WTC11 (cell line): ENCODE measurements around the gene SUCLG2. TPM values are rescaled to one million over a fixed set of nuclear protein-coding genes. Genes with fewer than 3 reads are reported as not detected.

Source experiments
- ATAC-seq: fragments of 200-7000 bp; cut with Tn5 transposase; 2 replicates; pipeline ENCODE4 v1.10.0; 2021; ENCODE audit warnings: mild to moderate bottlenecking, moderate library complexity
- CTCF ChIA-PET: fragments of 300-600 bp; sonication (Branson Sonifier 250); formaldehyde crosslinking; loops from one replicate; lab custom pipeline; 2021; ENCODE audit warnings: antibody characterized with exemption; lab: Charles Lee
- POLR2A ChIA-PET: fragments of 350-600 bp; sonication (Branson Sonifier 250); formaldehyde crosslinking; loops from one replicate; lab custom pipeline; 2021; ENCODE audit warnings: antibody characterized with exemption; lab: Charles Lee
- DNase-seq: peaks from one replicate; pipeline ENCODE4 v3.0.0; 2021; ENCODE audit warnings: low spot score
- H3K27ac Mint-ChIP-seq: 2 replicates; pipeline ENCODE4 v1.8.0; 2021; ENCODE audit warnings: mixed read lengths
- H3K27me3 Mint-ChIP-seq: 2 replicates; pipeline ENCODE4 v1.8.0; 2021; ENCODE audit warnings: low read depth, mild to moderate bottlenecking, moderate library complexity, mixed read lengths
- H3K36me3 Mint-ChIP-seq: 2 replicates; pipeline ENCODE4 v1.8.0; 2021; ENCODE audit warnings: mixed read lengths
- H3K4me1 Mint-ChIP-seq: 2 replicates; pipeline ENCODE4 v1.8.0; 2022; ENCODE audit warnings: mixed read lengths
- H3K4me3 Mint-ChIP-seq: 2 replicates; pipeline ENCODE4 v1.8.0; 2021; ENCODE audit warnings: mild to moderate bottlenecking, moderate library complexity, mixed read lengths
- H3K9me3 Mint-ChIP-seq: 2 replicates; pipeline ENCODE4 v1.8.0; 2021; ENCODE audit warnings: mixed read lengths
- ATF2 ChIP-seq: sonication (generic); formaldehyde crosslinking; IDR thresholded peaks from 2 replicates; pipeline ENCODE4 v1.8.1; 2022; ENCODE audit warnings: low read depth, missing genetic modification reagents, borderline replicate concordance
- ATF3 ChIP-seq: sonication (generic); formaldehyde crosslinking; conservative IDR thresholded peaks from 2 replicates; pipeline ENCODE4 v1.8.1; 2022; ENCODE audit warnings: mild to moderate bottlenecking, missing genetic modification reagents
- E2F4 ChIP-seq: sonication (generic); formaldehyde crosslinking; IDR thresholded peaks from 2 replicates; pipeline ENCODE4 v1.8.1; 2022; ENCODE audit warnings: low read depth, mild to moderate bottlenecking, moderate library complexity, missing genetic modification reagents, borderline replicate concordance
- ERG ChIP-seq: fragments of 250-450 bp; sonication (Bioruptor Pico); IDR thresholded peaks from 2 replicates; pipeline ENCODE4 v1.8.0; 2021; ENCODE audit warnings: mild to moderate bottlenecking
- FOXP4 ChIP-seq: sonication (generic); formaldehyde crosslinking; IDR thresholded peaks from 2 replicates; pipeline ENCODE4 v1.8.0; 2022; ENCODE audit warnings: mild to moderate bottlenecking, missing genetic modification reagents
- GRHL2 ChIP-seq: fragments of 250-450 bp; sonication (Bioruptor Pico); IDR thresholded peaks from 2 replicates; pipeline ENCODE4 v1.8.0; 2022; ENCODE audit warnings: mild to moderate bottlenecking, moderate library complexity; ENCODE audit not compliant: insufficient replicate concordance, severe bottlenecking
- KAT7 ChIP-seq: sonication (generic); formaldehyde crosslinking; IDR thresholded peaks from 2 replicates; pipeline ENCODE4 v1.8.1; 2023; ENCODE audit warnings: missing genetic modification reagents, mild to moderate bottlenecking, borderline replicate concordance
- PRDM15 ChIP-seq: sonication (generic); formaldehyde crosslinking; IDR thresholded peaks from 2 replicates; pipeline ENCODE4 v1.8.0; 2022; ENCODE audit warnings: missing genetic modification reagents
- TCF7 ChIP-seq: sonication (generic); formaldehyde crosslinking; IDR thresholded peaks from 2 replicates; pipeline ENCODE4 v1.8.0; 2022; ENCODE audit warnings: mild to moderate bottlenecking, low read depth, missing genetic modification reagents, moderate library complexity
- ZNF219 ChIP-seq: sonication (generic); formaldehyde crosslinking; IDR thresholded peaks from 2 replicates; pipeline ENCODE4 v1.8.0; 2023; ENCODE audit warnings: missing genetic modification reagents, mild to moderate bottlenecking, borderline replicate concordance
- ZNF232 ChIP-seq: sonication (generic); formaldehyde crosslinking; IDR thresholded peaks from 2 replicates; pipeline ENCODE4 v1.8.0; 2022; ENCODE audit warnings: mild to moderate bottlenecking, missing genetic modification reagents
- ZNF396 ChIP-seq: fragments of 250-450 bp; sonication (Bioruptor Pico); IDR thresholded peaks from 2 replicates; pipeline ENCODE4 v1.8.0; 2021; ENCODE audit warnings: mild to moderate bottlenecking, moderate library complexity, borderline replicate concordance
- ZNF512 ChIP-seq: sonication (generic); formaldehyde crosslinking; IDR thresholded peaks from 2 replicates; pipeline ENCODE4 v1.8.1; 2022; ENCODE audit warnings: missing genetic modification reagents, borderline replicate concordance
- ZNF532 ChIP-seq: fragments of 250-450 bp; sonication (Bioruptor Pico); IDR thresholded peaks from 2 replicates; pipeline ENCODE4 v1.9.0; 2021; ENCODE audit warnings: mild to moderate bottlenecking, borderline replicate concordance
- total RNA-seq: library from RNA; stranded (reverse); gene quantifications from 3 replicates; pipeline ENCODE4 v1.2.3, GENCODE V29; 2021

Gene SUCLG2
- total RNA-seq, 1 experiment from 2014 or later = 39.7 TPM

- TF ChIP-seq ZNF532 (CRISPR knock-in tag) = no peak
- no peak for TF ChIP-seq FOXP4 (CRISPR knock-in tag)
- TF ChIP-seq ERG (CRISPR knock-in tag) = no peak
- no peak for TF ChIP-seq ATF3 (CRISPR knock-in tag)
- TF ChIP-seq TCF7 (CRISPR knock-in tag) = no peak
- no peak for TF ChIP-seq ZNF232
- TF ChIP-seq ATF2 (CRISPR knock-in tag) = no peak
- TF ChIP-seq ZNF219 (CRISPR knock-in tag) = no peak
- no peak for TF ChIP-seq GRHL2
These were observed 93.1 kb downstream of the SUCLG2 start (continued) for GRCh38 chr3:67561266-67561665.

- ChIA-PET POLR2A (no interaction called here), CTCF (no interaction called here)
- no peaks in the 10 kb centered on the region for H3K27me3 Mint-ChIP-seq
- ATAC-seq (no peak), DNase-seq (no peak)
- peaks cover 2% of the 10 kb centered on the region; the same call in 1 of the 2 replicates for H3K36me3 Mint-ChIP-seq
- H3K9me3 Mint-ChIP-seq = no peaks in the 10 kb centered on the region
- no peak overlapping the region for H3K4me3 Mint-ChIP-seq
- peaks cover 9% of the 10 kb centered on the region for H3K4me1 Mint-ChIP-seq
- no peak overlapping the region for H3K27ac Mint-ChIP-seq
- TF ChIP-seq FOXP4 (CRISPR knock-in tag) (no peak), KAT7 (CRISPR knock-in tag) (no peak), ZNF512 (CRISPR knock-in tag) (no peak), PRDM15 (CRISPR knock-in tag) (no peak), E2F4 (CRISPR knock-in tag) (no peak), ZNF396 (CRISPR knock-in tag) (no peak)
These were observed 95.3 kb downstream of the SUCLG2 start for GRCh38 chr3:67559029-67559605.
